ENCODE results near the gene MEIS2.

Gene MEIS2

GRCh38 chr15:37112171-37112570, 11.8 kb upstream of the MEIS2 start:
- H3K27ac Mint-ChIP-seq, result peak overlapping the region; percentile 98 to 100 (median 100)
- H3K9me3 Mint-ChIP-seq, result no peaks in the 10 kb centered on the region
- H3K27me3 Mint-ChIP-seq (ENCODE audit: low read depth), result peaks cover 60% of the 10 kb centered on the region
- H3K4me3 Mint-ChIP-seq, result peak overlapping the region; percentile 88 to 98 (median 89)
- no peak for TF ChIP-seq CTCF (IDR thresholded peaks at IDR 0.05; ENCODE audit: unreplicated experiment in 3 of 3)
- peaks cover 40% of the 10 kb centered on the region for H3K4me1 Mint-ChIP-seq
- no peaks in the 10 kb centered on the region for H3K36me3 Mint-ChIP-seq (ENCODE audit: low read depth)

DNA sequence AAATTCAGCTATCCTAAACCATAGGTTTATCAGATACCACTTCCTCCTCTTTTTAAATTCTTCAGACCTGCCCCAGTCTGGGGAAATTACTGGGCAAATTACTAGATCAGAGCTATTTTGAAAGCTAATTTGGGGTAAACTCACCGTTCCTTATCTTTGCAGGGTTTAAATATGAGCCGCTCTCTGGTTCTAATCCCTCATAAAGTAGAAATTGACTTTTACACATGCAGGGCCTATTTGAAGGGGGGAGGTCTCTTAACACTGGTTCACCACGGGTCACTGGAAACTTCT, 11.0 kb upstream of the MEIS2 start:
- Mint-ChIP-seq H3K4me1 (peaks cover 44% of the 10 kb centered on the region), H3K27me3 (ENCODE audit: low read depth) (peaks cover 68% of the 10 kb centered on the region), H3K36me3 (ENCODE audit: low read depth) (no peaks in the 10 kb centered on the region), H3K4me3 (peak overlapping the region; percentile 88 to 98 (median 89)), H3K27ac (peak overlapping the region; percentile 98 to 100 (median 100)), H3K9me3 (no peaks in the 10 kb centered on the region)
- no peak for TF ChIP-seq CTCF (IDR thresholded peaks at IDR 0.05; ENCODE audit: unreplicated experiment in 3 of 3)

DNA sequence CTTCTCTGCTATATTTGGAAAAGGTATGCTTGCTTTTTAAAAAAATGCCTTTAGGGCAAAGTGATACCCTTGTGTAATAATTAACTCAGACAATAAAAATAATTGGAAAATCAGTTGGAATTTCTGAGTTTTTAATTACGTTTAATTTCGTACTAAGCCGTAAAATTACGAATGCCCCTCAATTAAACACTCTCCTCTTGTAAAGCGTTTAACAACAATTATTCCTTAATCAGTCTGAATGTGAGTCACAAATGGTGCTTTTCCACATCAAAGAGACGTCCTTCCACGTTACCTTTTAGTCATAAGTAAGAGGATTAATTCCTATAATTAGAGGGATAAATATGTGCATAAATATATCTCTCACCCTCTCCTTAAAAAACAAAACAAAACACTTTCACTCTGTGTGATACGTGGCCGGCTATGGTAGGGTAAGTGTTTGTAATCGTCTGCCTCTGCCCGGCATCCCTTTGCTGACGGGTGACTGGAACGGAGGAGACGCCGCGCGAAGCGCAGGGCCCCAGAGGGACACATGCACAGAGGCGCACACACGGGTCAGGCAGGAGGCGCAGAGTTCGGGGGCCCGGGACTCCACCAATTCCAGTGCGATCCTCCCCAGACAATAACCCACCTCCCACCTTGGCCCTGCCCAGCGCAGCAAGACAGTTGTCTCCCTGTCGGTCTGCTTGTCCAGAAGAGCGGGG, 9.7 kb upstream of the MEIS2 start:
- peaks cover 77% of the 10 kb centered on the region for H3K27me3 Mint-ChIP-seq (ENCODE audit: low read depth)
- peak overlapping the region; percentile 96 to 98 (median 98) for H3K4me3 Mint-ChIP-seq
- peaks cover 6% of the 10 kb centered on the region for H3K36me3 Mint-ChIP-seq (ENCODE audit: low read depth)
- H3K9me3 Mint-ChIP-seq, result no peaks in the 10 kb centered on the region
- H3K27ac Mint-ChIP-seq, result peak overlapping the region; percentile 98 to 100 (median 100)
- no peak for TF ChIP-seq CTCF (IDR thresholded peaks at IDR 0.05; ENCODE audit: unreplicated experiment in 3 of 3)
- peaks cover 50% of the 10 kb centered on the region for H3K4me1 Mint-ChIP-seq

- peaks cover 55% of the 10 kb centered on the region for H3K4me1 Mint-ChIP-seq
- peaks cover 83% of the 10 kb centered on the region for H3K27me3 Mint-ChIP-seq (ENCODE audit: low read depth)
- no peak for TF ChIP-seq CTCF (IDR thresholded peaks at IDR 0.05; ENCODE audit: unreplicated experiment in 3 of 3)
- H3K36me3 Mint-ChIP-seq (ENCODE audit: low read depth), result peaks cover 10% of the 10 kb centered on the region
- H3K9me3 Mint-ChIP-seq, result no peaks in the 10 kb centered on the region
- H3K27ac Mint-ChIP-seq, result peak overlapping the region; percentile 98 to 100 (median 100)
- H3K4me3 Mint-ChIP-seq, result peak overlapping the region; percentile 96 to 98 (median 98)
Measured at GRCh38 chr15:37109168-37109871, 9.0 kb upstream of the MEIS2 start.

DNA sequence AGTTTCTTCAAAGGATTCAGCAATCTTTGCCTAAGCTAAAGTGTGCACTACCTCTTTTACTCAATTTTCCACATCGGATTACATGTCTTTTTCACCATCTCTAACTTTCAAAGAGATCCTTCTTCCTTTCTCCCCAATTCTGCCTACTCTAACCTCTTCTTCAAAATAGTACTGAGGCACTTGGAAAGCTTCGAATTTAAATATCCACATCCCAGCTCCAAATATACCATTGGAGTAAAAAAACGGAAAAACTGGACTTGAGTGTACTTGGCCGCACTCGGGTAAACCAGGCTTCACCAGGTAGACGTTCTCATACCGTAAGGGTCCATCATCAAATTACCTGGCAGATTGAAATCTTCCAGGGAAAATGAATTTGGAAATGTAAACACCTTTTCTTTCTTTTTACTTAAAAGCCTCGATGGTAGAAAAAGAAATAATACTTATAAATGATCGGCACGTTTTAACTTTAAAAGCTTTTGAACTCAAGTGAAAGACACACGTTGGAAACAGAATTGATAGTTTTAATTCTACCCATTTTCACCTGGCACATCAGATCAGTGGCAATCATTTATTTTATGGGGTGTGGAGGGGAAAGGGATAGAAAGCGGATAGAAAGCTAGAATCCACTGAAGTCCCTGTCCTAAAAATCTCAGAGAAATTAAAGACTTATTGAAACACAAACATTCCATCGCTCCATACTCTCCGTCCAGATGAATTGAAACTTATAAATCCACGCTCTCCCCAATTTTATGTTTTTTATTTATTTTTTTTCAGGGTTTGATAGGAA, 8.2 kb upstream of the MEIS2 start:
- H3K9me3 Mint-ChIP-seq, result no peaks in the 10 kb centered on the region
- no peak for TF ChIP-seq CTCF (IDR thresholded peaks at IDR 0.05; ENCODE audit: unreplicated experiment in 3 of 3)
- H3K27ac Mint-ChIP-seq, result peak overlapping the region; percentile 98 to 100 (median 100)
- peaks cover 16% of the 10 kb centered on the region for H3K36me3 Mint-ChIP-seq (ENCODE audit: low read depth)
- peaks cover 60% of the 10 kb centered on the region for H3K4me1 Mint-ChIP-seq
- peak overlapping the region; percentile 96 to 98 (median 98) for H3K4me3 Mint-ChIP-seq
- H3K27me3 Mint-ChIP-seq (ENCODE audit: low read depth), result peaks cover 89% of the 10 kb centered on the region

Data from nephron (organoid).